HG03571 (cell line): Measurements from ENCODE around the gene RGPD5.
"Not testable (repeated sequence)": the region's sequence is repeated elsewhere in the genome, so short reads cannot be mapped to it uniquely, and the experiment has no call there.

Experiments
- ATAC-seq: cut with Tn5 transposase; IDR thresholded peaks from one replicate; pipeline ENCODE4 v1.9.1; 2021; ENCODE audit not compliant: unreplicated experiment

RGPD5 gene

DNA sequence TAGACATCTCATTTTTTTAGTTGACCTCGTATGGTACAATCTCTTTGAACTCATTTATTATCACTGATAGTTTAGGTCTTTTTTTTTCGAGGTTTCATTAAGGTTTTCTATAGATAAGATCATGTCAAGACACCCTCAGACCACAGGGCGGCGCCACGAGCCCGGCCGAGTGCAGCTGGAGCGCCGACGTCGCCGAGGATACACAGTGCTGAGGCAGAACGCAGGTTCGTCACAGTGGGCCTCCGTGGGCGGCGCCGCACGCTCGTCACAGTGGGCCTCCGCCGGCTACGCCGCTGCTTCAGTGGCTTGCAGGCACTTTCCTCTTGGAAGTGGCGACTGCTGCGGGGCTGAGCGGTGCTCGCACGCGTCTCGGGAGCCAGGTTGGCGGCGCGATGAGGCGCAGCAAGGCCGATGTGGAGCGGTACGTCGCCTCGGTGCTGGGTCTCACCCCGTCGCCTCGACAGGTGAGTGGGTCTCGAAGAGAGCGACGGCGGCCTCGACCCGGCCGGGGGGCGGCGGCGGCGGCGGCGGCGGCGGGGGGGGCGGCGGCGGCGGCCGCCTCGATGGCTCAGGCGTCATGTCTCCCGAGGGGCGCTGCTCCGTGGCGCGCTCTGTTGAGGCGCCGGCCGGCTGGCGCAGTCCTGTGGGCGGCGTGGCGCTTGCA, at the start of gene RGPD5:
TSS of gene RGPD5 (plus strand) at position 232 of the 664 bp plus-strand sequence. CDS start at position 393, 161 bp downstream.
- ATAC-seq, result peak; percentile 92

GRCh38 chr2:109751572-109751971, 42.5 kb upstream of the RGPD5 start:
- ATAC-seq, result not testable (repeated sequence)

DNA sequence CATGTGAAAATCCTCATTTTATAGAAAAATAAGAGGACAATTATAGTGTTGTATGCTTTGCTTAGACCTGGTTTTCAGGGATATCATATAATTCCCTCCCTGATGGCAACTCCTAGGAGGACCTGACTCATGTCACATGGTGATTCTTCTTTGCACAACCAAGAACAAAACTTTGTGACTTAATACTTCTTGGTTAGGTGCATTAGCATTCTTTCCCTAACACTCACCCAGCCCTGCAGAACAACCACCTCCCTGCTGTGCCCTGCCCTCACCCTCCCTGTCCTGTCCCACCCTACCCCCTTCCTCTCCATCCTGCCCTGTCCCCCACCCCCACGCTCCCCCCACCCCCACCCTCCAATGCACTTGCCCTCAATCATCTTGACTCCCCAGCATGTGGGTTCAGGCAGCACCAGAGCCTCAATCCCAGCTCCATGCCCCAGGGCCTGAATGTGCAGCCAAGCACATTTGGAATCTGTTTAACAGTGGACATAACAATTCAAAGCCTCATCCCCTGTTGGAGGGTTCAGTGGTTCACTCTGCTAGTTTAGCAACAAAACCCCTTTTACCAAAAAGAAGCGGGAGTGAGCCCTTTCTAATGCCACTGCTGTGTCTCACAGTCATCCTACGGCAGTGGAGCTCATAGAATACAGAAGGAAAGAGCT, 36.8 kb upstream of the RGPD5 start:
- not testable (repeated sequence) for ATAC-seq

DNA sequence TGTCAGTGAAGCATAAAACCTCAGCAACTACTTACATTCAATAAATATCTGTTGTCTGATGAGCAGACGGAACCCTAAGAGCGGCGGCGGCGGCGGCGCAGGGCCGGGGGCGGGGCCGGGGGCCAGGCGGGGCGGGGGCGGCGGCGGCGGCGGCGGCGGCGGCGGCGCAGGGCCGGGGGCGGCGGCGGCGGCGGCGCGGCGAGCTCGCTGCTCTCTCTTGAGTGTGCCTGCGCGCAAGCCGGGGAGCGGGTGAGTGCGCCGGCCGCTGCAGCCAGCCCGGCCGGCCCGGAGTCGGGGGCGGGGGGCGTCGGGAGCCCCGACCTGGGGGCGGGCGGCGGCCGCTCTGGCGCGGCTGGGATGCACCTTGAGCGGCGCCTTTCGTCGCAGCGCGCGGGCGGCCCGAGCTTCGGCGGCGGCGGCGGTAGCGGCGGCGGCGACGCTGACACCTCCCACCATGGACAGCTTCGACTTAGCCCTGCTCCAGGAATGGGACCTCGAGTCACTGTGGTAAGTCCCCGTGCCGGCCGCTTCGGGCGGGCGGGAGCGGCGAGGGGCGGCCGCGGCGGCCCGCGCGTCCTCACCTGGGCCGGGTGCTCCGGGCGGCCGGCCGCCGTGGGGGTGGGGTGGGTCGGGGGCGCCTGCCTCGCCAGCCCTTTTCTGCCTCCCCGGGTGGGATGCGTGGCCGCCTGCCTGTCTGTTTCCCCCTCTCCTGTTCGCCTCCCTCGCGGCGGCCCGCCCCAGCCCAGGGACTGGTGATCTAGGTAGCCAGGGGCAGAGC, 33.7 kb upstream of the RGPD5 start:
- not testable (repeated sequence) for ATAC-seq

GRCh38 chr2:109761043-109761454, 33.1 kb upstream of the RGPD5 start:
- ATAC-seq, result not testable (repeated sequence)

GRCh38 chr2:109761976-109762375, 32.1 kb upstream of the RGPD5 start:
- ATAC-seq, result not testable (repeated sequence)

GRCh38 chr2:109766074-109766473, 28.0 kb upstream of the RGPD5 start:
- not testable (repeated sequence) for ATAC-seq

- ATAC-seq, result not testable (repeated sequence)
These were observed 27.1 kb upstream of the RGPD5 start for GRCh38 chr2:109766886-109767578.

DNA sequence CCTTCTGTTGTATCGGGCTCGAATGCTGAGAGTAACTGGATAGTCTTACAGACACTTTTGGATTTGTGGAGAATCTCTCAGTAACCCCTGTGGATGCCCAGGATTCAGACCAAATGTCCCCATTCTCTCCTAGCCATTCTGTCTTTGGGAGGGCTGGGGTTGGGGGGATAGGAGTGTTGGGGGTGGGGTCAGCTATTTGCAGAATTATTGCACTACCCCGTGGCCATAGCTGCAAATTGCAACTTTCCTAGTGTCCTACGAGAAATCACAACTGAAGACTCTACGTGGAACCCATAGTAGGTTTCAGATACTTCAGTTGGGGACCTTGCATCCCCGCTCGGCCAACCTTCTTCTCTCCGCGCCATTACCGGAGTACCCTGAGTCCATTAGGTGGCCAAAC, 25.2 kb upstream of the RGPD5 start:
- ATAC-seq, result not testable (repeated sequence)

- ATAC-seq, result not testable (repeated sequence)
These were observed 15.0 kb upstream of the RGPD5 start for GRCh38 chr2:109779118-109779517.

- ATAC-seq, result not testable (repeated sequence)
These were observed 12.8 kb upstream of the RGPD5 start for GRCh38 chr2:109781147-109781816.

DNA sequence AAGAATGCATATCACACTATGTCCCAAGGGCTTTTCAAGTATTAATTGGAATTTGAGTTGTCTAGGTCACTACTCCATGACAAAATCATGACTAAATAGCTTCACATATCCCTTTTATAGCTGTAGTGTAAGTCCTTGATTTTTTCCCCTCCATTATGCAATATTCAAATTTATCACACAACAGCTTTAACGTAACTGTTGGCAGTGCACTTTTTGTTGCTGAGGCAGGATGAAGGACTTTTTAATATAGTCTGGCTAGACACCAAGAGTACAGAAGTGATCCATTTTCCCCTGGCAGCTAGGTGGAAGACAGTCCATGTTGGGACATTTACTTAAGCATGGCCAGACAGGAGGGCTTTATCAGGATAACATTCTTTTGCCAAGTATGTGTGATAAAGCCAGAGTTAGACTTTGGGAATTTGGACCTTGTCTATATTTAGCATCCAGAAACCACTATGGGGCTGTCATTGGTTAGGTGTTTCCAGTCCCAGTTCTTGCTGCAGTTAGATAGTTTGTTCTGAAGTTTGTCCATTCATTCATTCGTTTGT, 11.6 kb upstream of the RGPD5 start:
- ATAC-seq, result not testable (repeated sequence)

- not testable (repeated sequence) for ATAC-seq
These were observed 2.4 kb upstream of the RGPD5 start for GRCh38 chr2:109791530-109792279.

- ATAC-seq, result not testable (repeated sequence)
These were observed 1.4 kb upstream of the RGPD5 start for GRCh38 chr2:109792659-109793058.

GRCh38 chr2:109871129-109871751, 77.1 kb downstream of the RGPD5 start:
- not testable (repeated sequence) for ATAC-seq

- not testable (repeated sequence) for ATAC-seq
These were observed 82.5 kb downstream of the RGPD5 start for GRCh38 chr2:109876625-109877024.

GRCh38 chr2:109882112-109882511, 88.0 kb downstream of the RGPD5 start:
- ATAC-seq, result not testable (repeated sequence)

DNA sequence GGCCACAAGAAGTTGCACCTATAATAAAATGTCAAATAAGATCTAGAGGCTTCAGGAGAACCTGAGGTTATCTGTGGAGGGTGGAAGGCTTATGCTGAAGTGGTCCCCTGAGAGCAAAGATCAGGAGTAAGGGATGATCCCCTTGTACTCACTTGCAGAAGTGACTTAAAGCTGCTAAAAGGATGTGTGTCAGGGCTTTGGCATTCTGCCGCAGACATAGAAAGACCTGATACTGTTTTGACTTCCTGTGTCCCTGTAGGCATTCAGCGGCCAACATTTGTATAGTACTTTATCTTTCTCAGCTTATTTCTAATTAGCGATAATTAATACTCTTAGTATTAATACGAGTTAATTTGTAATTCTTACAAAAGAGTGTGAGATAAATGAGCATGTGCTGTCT, 94.3 kb downstream of the RGPD5 start:
- not testable (repeated sequence) for ATAC-seq

GRCh38 chr2:109889909-109890308, 95.8 kb downstream of the RGPD5 start:
- ATAC-seq, result not testable (repeated sequence)
